M059J (cell line): ENCODE data around the gene FOXC2. TPM values are rescaled to one million over a fixed set of nuclear protein-coding genes. Genes with fewer than 3 reads are reported as not detected.

ENCODE experiments used
- DNase-seq: peaks from one replicate; pipeline ENCODE4 v3.0.0-alpha.2; 2012; ENCODE audit warnings: low read depth
- total RNA-seq: library from RNA; depleted of rRNA; stranded (reverse); fragments of >200 nt; shearing (Covaris generic); gene quantifications from 2 replicates; pipeline ENCODE4 v1.2.3, GENCODE V29; 2014; rRNA removed

Gene FOXC2
- total RNA-seq, 1 experiment from 2014 or later = 2.0 TPM

DNA sequence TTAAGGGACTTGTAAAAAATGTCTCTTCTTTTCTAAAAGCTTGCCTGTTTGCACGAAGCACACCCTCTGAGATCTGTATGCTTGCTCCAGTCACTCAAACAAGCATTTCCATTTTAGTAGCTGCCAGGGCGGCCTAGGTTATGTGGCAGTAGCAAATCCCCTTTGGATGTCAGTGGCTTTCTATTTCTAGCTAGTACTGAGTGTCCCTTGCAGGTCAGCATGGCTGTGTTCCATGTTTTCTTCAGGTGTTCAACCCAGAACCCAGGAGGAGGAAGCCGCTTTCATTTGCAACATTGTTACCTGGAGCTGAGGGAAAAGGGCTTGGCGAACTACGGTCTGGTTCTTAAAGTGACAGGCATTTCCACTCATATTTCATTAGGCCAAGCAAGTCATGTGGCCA is 48.1 kb downstream of the FOXC2 start:
- no peak for DNase-seq

DNA sequence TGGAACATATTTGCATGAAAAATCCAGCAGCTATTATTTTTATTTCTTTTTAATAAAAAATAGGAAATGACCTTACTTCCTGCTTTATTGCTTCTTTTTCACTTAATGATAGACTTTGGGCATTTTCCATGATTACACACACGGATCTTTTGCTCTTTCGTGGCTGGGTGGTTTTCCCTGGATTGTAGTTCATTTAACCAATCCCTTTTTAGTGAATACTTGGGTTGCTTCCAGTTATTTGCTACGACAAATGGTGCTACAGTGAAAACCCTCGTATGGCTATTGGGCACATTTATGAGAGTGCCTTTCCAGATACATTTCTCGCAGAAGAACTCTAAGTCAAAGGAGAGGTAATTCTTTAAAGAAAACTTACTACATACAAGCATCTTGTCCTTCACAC is 50.3 kb downstream of the FOXC2 start:
- DNase-seq = no peak

DNA sequence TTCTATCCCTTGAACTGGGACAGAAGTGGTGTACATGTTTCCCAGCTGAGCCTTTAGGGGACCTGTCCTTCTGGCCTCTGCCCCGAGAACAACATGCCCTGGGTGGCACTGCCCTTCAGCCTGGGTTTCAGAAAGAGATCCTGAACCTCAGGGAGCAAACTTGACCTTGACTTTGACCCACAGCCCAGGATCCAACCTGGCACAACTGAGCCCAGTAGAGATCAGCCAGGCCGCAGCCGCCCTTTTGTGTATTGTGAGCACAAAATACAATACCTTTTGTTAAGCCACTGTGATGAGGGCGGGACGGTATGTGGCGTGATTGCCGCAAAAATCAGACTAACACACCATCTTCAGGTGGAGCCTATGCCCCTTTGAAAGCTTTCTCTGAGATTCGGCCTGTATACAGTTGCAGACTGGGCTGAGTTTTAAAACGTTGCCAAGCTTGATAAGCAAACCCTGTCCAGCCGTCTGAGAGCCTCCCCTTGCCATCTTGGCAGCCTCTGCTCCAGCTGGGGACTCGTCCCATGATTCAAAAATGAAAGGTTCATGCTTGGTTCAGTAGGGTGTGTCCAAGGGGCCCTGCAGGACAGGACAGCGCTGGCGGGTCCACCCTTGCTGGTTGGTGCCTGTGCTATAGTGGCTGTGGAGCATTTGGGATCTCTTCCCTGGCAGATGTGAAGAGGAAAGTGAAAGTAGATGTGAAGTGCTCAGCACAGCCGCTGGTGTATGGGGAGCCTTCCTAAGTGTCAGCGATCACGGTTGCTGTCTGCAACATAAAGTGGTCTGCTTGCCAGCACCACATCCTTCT is 52.0 kb downstream of the FOXC2 start:
- peak; percentile 36 for DNase-seq

Other genes with a start within 250 kb of the FOXC2 start
- 11.1 and 21.2 TPM in 2 replicates for gene FOXF1, start 56.3 kb upstream of the FOXC2 start, total RNA-seq
- gene MTHFSD, start 11.6 kb upstream of the FOXC2 start, total RNA-seq = 9.6 and 18.3 TPM in 2 replicates
- gene FOXL1, start 11.7 kb downstream of the FOXC2 start, total RNA-seq = 4.1 and 4.2 TPM in 2 replicates